ENCODE measurements around the gene IGFBP3.
"Not testable (repeated sequence)": the region's sequence is repeated elsewhere in the genome, so short reads cannot be mapped to it uniquely, and the experiment has no call there.

IGFBP3 gene

DNA sequence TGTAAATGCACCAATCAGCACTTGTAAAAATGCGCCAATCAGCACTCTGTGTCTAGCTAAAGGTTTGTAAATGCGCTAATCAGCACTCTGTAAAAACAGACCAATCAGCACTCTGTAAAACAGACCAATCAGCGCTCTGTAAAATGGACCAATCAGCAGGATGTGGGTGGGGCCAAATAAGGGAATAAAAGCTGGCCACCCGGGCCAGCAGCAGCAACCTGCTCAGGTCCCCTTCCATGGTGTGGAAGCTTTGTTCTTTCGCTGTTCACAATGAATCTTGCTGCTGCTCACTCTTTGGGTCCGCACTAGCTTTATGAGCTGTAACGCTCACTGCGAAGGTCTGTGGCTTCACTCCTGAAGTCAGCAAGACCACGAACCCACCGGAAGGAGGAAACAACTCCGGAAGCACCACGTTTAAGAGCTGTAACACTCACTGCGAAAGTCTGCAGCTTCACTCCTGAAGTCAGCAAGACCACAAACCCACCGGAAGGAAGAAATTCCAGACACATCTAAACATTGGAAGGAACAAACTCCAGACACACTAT is 19.2 kb upstream of the IGFBP3 start:
- not testable (repeated sequence) for H3K18ac ChIP-seq (ENCODE audit: low read depth in 1 of 2, low read length in 2 of 2); H2AFZ ChIP-seq (ENCODE audit: low read depth, low read length); H2BK120ac ChIP-seq (ENCODE audit: low read depth, low read length); H4K91ac ChIP-seq (ENCODE audit: low read length); H3K4ac ChIP-seq (ENCODE audit: low read depth in 1 of 2, low read length in 2 of 2); H3K79me1 ChIP-seq (replicated peaks; ENCODE audit: low read length, poor library complexity, severe bottlenecking); H3K9me3 ChIP-seq (ENCODE audit: control insufficient read depth, low read length); H3K4me1 ChIP-seq (ENCODE audit: control insufficient read depth, insufficient read depth, low read depth, low read length); H3K27me3 ChIP-seq (ENCODE audit: control insufficient read depth in 1 of 2, insufficient read depth in 1 of 2, low read length in 2 of 2); H3K23ac ChIP-seq (ENCODE audit: low read length in 2 of 2); H2BK5ac ChIP-seq (ENCODE audit: low read depth, low read length, poor library complexity, severe bottlenecking); H3K36me3 ChIP-seq (ENCODE audit: control insufficient read depth in 1 of 2, insufficient read depth in 2 of 2, low read depth in 1 of 2, low read length in 2 of 2); H2BK12ac ChIP-seq (ENCODE audit: low read length in 2 of 2); H2AK5ac ChIP-seq (ENCODE audit: low read length, severe bottlenecking); H2BK15ac ChIP-seq (ENCODE audit: low read depth, poor library complexity, severe bottlenecking); H3K9ac ChIP-seq (ENCODE audit: low read length); H3K4me3 ChIP-seq (ENCODE audit: insufficient read depth in 1 of 2, low read depth in 1 of 2, low read length in 2 of 2); H3K4me2 ChIP-seq (ENCODE audit: low read length, poor library complexity, severe bottlenecking); H3K27ac ChIP-seq (ENCODE audit: low read length, poor library complexity, severe bottlenecking); H3K14ac ChIP-seq (ENCODE audit: low read length in 2 of 2)
- peak overlapping the region; percentile 55 for H4K8ac ChIP-seq (ENCODE audit: low read length)
- peak; percentile 80 for DNase-seq
- WGBS, result 70% methylated on average over 14 of the region's 14 CpGs

DNA sequence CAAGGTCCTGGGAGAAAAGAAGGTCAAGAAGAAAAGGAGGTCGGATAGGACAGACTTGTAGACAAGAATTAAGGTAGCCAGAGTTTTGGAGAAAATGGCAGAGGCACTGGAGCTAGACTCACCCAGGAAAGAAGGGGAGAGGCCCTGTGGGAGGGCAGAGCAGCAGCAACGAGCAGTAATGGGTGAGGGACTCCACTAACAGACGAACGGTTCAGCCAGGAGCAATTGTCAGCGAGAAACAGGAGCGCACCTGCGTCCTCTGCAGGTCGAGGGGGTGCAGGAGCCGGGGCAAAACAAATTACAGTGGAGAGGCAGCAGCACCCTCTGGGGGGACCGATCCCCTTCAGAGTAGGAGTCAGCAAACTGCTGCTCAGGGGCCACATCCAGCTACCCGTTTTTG is 18.5 kb upstream of the IGFBP3 start:
- H2AFZ ChIP-seq (ENCODE audit: low read depth, low read length), result no peak overlapping the region
- no peak overlapping the region for H3K14ac ChIP-seq (ENCODE audit: low read length in 2 of 2)
- H3K9me3 ChIP-seq (ENCODE audit: control insufficient read depth, low read length), result no peaks in the 10 kb centered on the region
- no peak overlapping the region for H3K23ac ChIP-seq (ENCODE audit: low read length in 2 of 2)
- DNase-seq, result no peak
- peak overlapping the region in 1 of 2 experiments; percentile 40 for H3K4ac ChIP-seq (ENCODE audit: low read depth in 1 of 2, low read length in 2 of 2)
- 97% methylated on average over 11 of the region's 11 CpGs for WGBS
- peak overlapping the region; percentile 1 for H2BK120ac ChIP-seq (ENCODE audit: low read depth, low read length)
- H2AK5ac ChIP-seq (ENCODE audit: low read length, severe bottlenecking), result no peak overlapping the region
- no peak overlapping the region for H4K8ac ChIP-seq (ENCODE audit: low read length)
- no peak overlapping the region for H3K27ac ChIP-seq (ENCODE audit: low read length, poor library complexity, severe bottlenecking)
- H4K91ac ChIP-seq (ENCODE audit: low read length), result peak overlapping the region; percentile 74
- no peak overlapping the region for H2BK5ac ChIP-seq (ENCODE audit: low read depth, low read length, poor library complexity, severe bottlenecking)
- H2BK15ac ChIP-seq (ENCODE audit: low read depth, poor library complexity, severe bottlenecking), result no peak overlapping the region
- no peaks in the 10 kb centered on the region for H3K79me1 ChIP-seq (replicated peaks; ENCODE audit: low read length, poor library complexity, severe bottlenecking)
- H3K4me1 ChIP-seq (ENCODE audit: control insufficient read depth, insufficient read depth, low read depth, low read length), result no peaks in the 10 kb centered on the region
- no peaks in the 10 kb centered on the region for H3K36me3 ChIP-seq (ENCODE audit: control insufficient read depth in 1 of 2, insufficient read depth in 2 of 2, low read depth in 1 of 2, low read length in 2 of 2)
- peaks cover 0 to 7% of the 10 kb centered on the region in 2 experiments for H3K27me3 ChIP-seq (ENCODE audit: control insufficient read depth in 1 of 2, insufficient read depth in 1 of 2, low read length in 2 of 2)
- H3K4me2 ChIP-seq (ENCODE audit: low read length, poor library complexity, severe bottlenecking), result no peak overlapping the region
- no peak overlapping the region for H3K9ac ChIP-seq (ENCODE audit: low read length)
- H3K4me3 ChIP-seq (ENCODE audit: insufficient read depth in 1 of 2, low read depth in 1 of 2, low read length in 2 of 2), result no peak overlapping the region
- H2BK12ac ChIP-seq (ENCODE audit: low read length in 2 of 2), result no peak overlapping the region
- H3K18ac ChIP-seq (ENCODE audit: low read depth in 1 of 2, low read length in 2 of 2), result no peak overlapping the region

GRCh38 chr7:45938626-45939302 is 17.7 kb upstream of the IGFBP3 start:
- no peaks in the 10 kb centered on the region for H3K4me1 ChIP-seq (ENCODE audit: control insufficient read depth, insufficient read depth, low read depth, low read length)
- no peaks in the 10 kb centered on the region for H3K9me3 ChIP-seq (ENCODE audit: control insufficient read depth, low read length)
- H4K91ac ChIP-seq (ENCODE audit: low read length), result no peak overlapping the region
- no peak overlapping the region for H3K9ac ChIP-seq (ENCODE audit: low read length)
- H3K4me3 ChIP-seq (ENCODE audit: insufficient read depth in 1 of 2, low read depth in 1 of 2, low read length in 2 of 2), result no peak overlapping the region
- H2AK5ac ChIP-seq (ENCODE audit: low read length, severe bottlenecking), result no peak overlapping the region
- no peak overlapping the region for H4K8ac ChIP-seq (ENCODE audit: low read length)
- no peak overlapping the region for H2BK12ac ChIP-seq (ENCODE audit: low read length in 2 of 2)
- no peak overlapping the region for H3K18ac ChIP-seq (ENCODE audit: low read depth in 1 of 2, low read length in 2 of 2)
- peaks cover 0 to 7% of the 10 kb centered on the region in 2 experiments for H3K27me3 ChIP-seq (ENCODE audit: control insufficient read depth in 1 of 2, insufficient read depth in 1 of 2, low read length in 2 of 2)
- H3K23ac ChIP-seq (ENCODE audit: low read length in 2 of 2), result no peak overlapping the region
- H2BK120ac ChIP-seq (ENCODE audit: low read depth, low read length), result no peak overlapping the region
- H2AFZ ChIP-seq (ENCODE audit: low read depth, low read length), result no peak overlapping the region
- no peak overlapping the region for H3K14ac ChIP-seq (ENCODE audit: low read length in 2 of 2)
- H2BK5ac ChIP-seq (ENCODE audit: low read depth, low read length, poor library complexity, severe bottlenecking), result no peak overlapping the region
- H3K4ac ChIP-seq (ENCODE audit: low read depth in 1 of 2, low read length in 2 of 2), result no peak overlapping the region
- H3K4me2 ChIP-seq (ENCODE audit: low read length, poor library complexity, severe bottlenecking), result no peak overlapping the region
- DNase-seq, result no peak
- no peaks in the 10 kb centered on the region for H3K36me3 ChIP-seq (ENCODE audit: control insufficient read depth in 1 of 2, insufficient read depth in 2 of 2, low read depth in 1 of 2, low read length in 2 of 2)
- H2BK15ac ChIP-seq (ENCODE audit: low read depth, poor library complexity, severe bottlenecking), result no peak overlapping the region
- H3K79me1 ChIP-seq (replicated peaks; ENCODE audit: low read length, poor library complexity, severe bottlenecking), result no peaks in the 10 kb centered on the region
- WGBS, result 92% methylated on average over 21 of the region's 22 CpGs
- no peak overlapping the region for H3K27ac ChIP-seq (ENCODE audit: low read length, poor library complexity, severe bottlenecking)

- Histone ChIP-seq H2BK15ac (ENCODE audit: low read depth, poor library complexity, severe bottlenecking) (no peak overlapping the region), H3K4me1 (ENCODE audit: control insufficient read depth, insufficient read depth, low read depth, low read length) (no peaks in the 10 kb centered on the region), H3K36me3 (ENCODE audit: control insufficient read depth in 1 of 2, insufficient read depth in 2 of 2, low read depth in 1 of 2, low read length in 2 of 2) (no peaks in the 10 kb centered on the region), H4K91ac (ENCODE audit: low read length) (peak overlapping the region; percentile 19), H3K4me2 (ENCODE audit: low read length, poor library complexity, severe bottlenecking) (no peak overlapping the region), H3K9ac (ENCODE audit: low read length) (no peak overlapping the region), H3K18ac (ENCODE audit: low read depth in 1 of 2, low read length in 2 of 2) (no peak overlapping the region), H3K4ac (ENCODE audit: low read depth in 1 of 2, low read length in 2 of 2) (no peak overlapping the region), H2AK5ac (ENCODE audit: low read length, severe bottlenecking) (no peak overlapping the region), H3K27ac (ENCODE audit: low read length, poor library complexity, severe bottlenecking) (no peak overlapping the region), H2BK12ac (ENCODE audit: low read length in 2 of 2) (no peak overlapping the region), H4K8ac (ENCODE audit: low read length) (no peak overlapping the region), H3K4me3 (ENCODE audit: insufficient read depth in 1 of 2, low read depth in 1 of 2, low read length in 2 of 2) (no peak overlapping the region), H3K27me3 (ENCODE audit: control insufficient read depth in 1 of 2, insufficient read depth in 1 of 2, low read length in 2 of 2) (peaks cover 0 to 7% of the 10 kb centered on the region in 2 experiments), H3K23ac (ENCODE audit: low read length in 2 of 2) (no peak overlapping the region), H2AFZ (ENCODE audit: low read depth, low read length) (no peak overlapping the region), H2BK5ac (ENCODE audit: low read depth, low read length, poor library complexity, severe bottlenecking) (no peak overlapping the region), H3K14ac (ENCODE audit: low read length in 2 of 2) (no peak overlapping the region), H2BK120ac (ENCODE audit: low read depth, low read length) (no peak overlapping the region), H3K9me3 (ENCODE audit: control insufficient read depth, low read length) (no peaks in the 10 kb centered on the region), H3K79me1 (replicated peaks; ENCODE audit: low read length, poor library complexity, severe bottlenecking) (no peaks in the 10 kb centered on the region)
- DNase-seq, result no peak
- WGBS, result 100% methylated on average over 2 of the region's 2 CpGs
These were observed 16.8 kb upstream of the IGFBP3 start for GRCh38 chr7:45937862-45938261.
